Ovary (tissue), 9 donors: Measurements from ENCODE around the gene HNRNPAB. TPM values are rescaled to one million over a fixed set of nuclear protein-coding genes. Genes with fewer than 3 reads are reported as not detected.

Experiments used
- DNase-seq, 5 donors: peaks; one replicate each; pipeline ENCODE4 v3.0.0-alpha.2; 2019 to 2020
- H3K27ac ChIP-seq, 2 donors: fragments of 200-600 bp; one replicate each; pipeline versions ENCODE4 v1.5.1 to v1.8.0; 2019 to 2022
- H3K27me3 ChIP-seq: fragments of 200-600 bp; one replicate; pipeline ENCODE4 v1.8.0; 2022
- H3K36me3 ChIP-seq: fragments of 200-600 bp; sonication (generic); one replicate; pipeline ENCODE4 v1.5.1; 2019
- H3K4me1 ChIP-seq: one replicate; pipeline ENCODE4 v1.8.1; 2013; ENCODE audit warnings: mild to moderate bottlenecking, moderate library complexity; ENCODE audit not compliant: insufficient read depth
- H3K4me3 ChIP-seq: fragments of 200-600 bp; sonication (generic); one replicate; pipeline ENCODE4 v1.5.1; 2017
- H3K9me3 ChIP-seq, 2 donors: fragments of 200-600 bp in 1 of 2; sonication (generic) in 1 of 2; one replicate each; pipeline versions ENCODE4 v1.5.1 to v1.8.1; 2013 to 2019; ENCODE audit warnings: mild to moderate bottlenecking in 1 of 2, moderate library complexity in 1 of 2
- EP300 ChIP-seq: sonication (generic); formaldehyde crosslinking; IDR thresholded peaks from one replicate; pipeline ENCODE4 v1.6.1; 2017; ENCODE audit warnings: antibody characterized with exemption
- POLR2A ChIP-seq: fragments of 450-650 bp; IDR thresholded peaks from one replicate; pipeline ENCODE4 v1.6.1; 2017; ENCODE audit warnings: antibody characterized with exemption, mild to moderate bottlenecking, moderate library complexity
- WGBS, 3 donors: extraction: QIAGEN DNeasy Blood & Tissue Kit in 1 of 3; methylation state at CpG; one replicate each; pipeline versions ENCODE4 v1.1.5 to v1.1.7; 2013 to 2017; 5-methylcytosine and 5-hydroxymethylcytosine counted together
- intact Hi-C, 4 donors: fragments of 100-400 bp; cut with DNase I; formaldehyde crosslinking; loops; one replicate each; pipeline versions ENCODE4 v1.11.0 to v1.15.1; 2022 to 2023
- polyA plus RNA-seq, 2 donors: library from polyadenylated mRNA; stranded (reverse); fragments of 200-250 nt in 1 of 2; fragments of 350-450 nt in 1 of 2; fragmentation: Illumina TruSeq in 1 of 2; extraction: RNeasy Lipid Tissue Mini Kit (QIAGEN cat#74804) in 1 of 2; gene quantifications; one replicate each; pipeline ENCODE4 v1.2.3, GENCODE V29; 2013 to 2014
- total RNA-seq, 7 donors: library from RNA; depleted of rRNA in 2 of 7; stranded (reverse); fragments of >200 nt in 2 of 7; fragmentation: NEBNext Ultra II Directional in 3 of 7; extraction: Animal tissue kit (Norgen Biotek cat#: 25700) in 3 of 7; gene quantifications; one replicate each; pipeline versions ENCODE4 v1.1.0 to v1.2.4, GENCODE V29; 2016 to 2023
- TF ChIP-seq, protein P1 (sequence below), 3 donors: fragments of 450-650 bp in 2 of 3; fragments of 200-600 bp in 1 of 3; IDR thresholded peaks; one replicate each; pipeline versions ENCODE4 v1.5.1 to v1.8.0; 2016 to 2022; ENCODE audit warnings: antibody characterized with exemption in 3 of 3, mild to moderate bottlenecking in 1 of 3
- donor health status: DM: no; HTN: no; CAD: no; lungs with moderate emphysema.
- donor health status: DM: no; HTN: no; CAD: no.
- donor health status: Bipolar disorder and iron deficiency.
- donor health status: DM: yes; HTN: yes; CAD: no.
- donor health status: DM: no; HTN: no; CAD: no.
- donor health status: DM: yes; HTN: yes; CAD: no.

HNRNPAB gene
- total and polyA plus RNA-seq, 9 donors, result 42.0 to 132 (median 102) TPM

- no peak overlapping the region for H3K27ac ChIP-seq
- H3K27me3 ChIP-seq, result no peaks in the 10 kb centered on the region
- no peak overlapping the region for H3K4me3 ChIP-seq
- TF ChIP-seq, protein P1, sequence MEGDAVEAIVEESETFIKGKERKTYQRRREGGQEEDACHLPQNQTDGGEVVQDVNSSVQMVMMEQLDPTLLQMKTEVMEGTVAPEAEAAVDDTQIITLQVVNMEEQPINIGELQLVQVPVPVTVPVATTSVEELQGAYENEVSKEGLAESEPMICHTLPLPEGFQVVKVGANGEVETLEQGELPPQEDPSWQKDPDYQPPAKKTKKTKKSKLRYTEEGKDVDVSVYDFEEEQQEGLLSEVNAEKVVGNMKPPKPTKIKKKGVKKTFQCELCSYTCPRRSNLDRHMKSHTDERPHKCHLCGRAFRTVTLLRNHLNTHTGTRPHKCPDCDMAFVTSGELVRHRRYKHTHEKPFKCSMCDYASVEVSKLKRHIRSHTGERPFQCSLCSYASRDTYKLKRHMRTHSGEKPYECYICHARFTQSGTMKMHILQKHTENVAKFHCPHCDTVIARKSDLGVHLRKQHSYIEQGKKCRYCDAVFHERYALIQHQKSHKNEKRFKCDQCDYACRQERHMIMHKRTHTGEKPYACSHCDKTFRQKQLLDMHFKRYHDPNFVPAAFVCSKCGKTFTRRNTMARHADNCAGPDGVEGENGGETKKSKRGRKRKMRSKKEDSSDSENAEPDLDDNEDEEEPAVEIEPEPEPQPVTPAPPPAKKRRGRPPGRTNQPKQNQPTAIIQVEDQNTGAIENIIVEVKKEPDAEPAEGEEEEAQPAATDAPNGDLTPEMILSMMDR (IDR thresholded peaks at IDR 0.05), result no peak
- no peak for TF ChIP-seq POLR2A
- TF ChIP-seq EP300, result no peak
- DNase-seq, result no peak
- H3K36me3 ChIP-seq, result no peaks in the 10 kb centered on the region
- no peaks in the 10 kb centered on the region for H3K9me3 ChIP-seq
- 87 to 89% (median 88%) methylated on average over 19 of the region's 19 CpGs for WGBS, 3 donors
- H3K4me1 ChIP-seq, result no peaks in the 10 kb centered on the region
- intact Hi-C loops, result no loop called here
These were observed 36.0 kb downstream of the HNRNPAB start for GRCh38 chr5:178240341-178240741.

DNA sequence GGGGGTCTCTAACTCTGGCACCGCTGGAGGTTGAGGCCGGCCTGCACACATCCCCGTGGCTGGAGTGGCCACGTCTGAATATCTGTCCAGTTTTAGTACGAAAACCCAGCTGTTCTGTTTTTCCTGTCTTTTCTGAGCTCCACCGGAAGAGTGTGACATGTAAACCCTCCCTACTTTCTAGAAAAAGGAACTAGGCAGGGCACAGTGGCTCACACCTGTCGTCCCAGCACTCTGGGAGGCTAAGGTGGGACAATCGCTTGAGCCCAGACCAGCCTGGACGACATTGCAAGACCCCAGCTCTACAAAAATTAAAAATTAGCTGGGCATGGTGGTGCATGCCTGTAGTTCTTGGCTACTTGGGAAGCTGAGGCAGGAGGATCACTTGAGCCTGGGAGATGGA is 36.4 kb downstream of the HNRNPAB start:
- H3K36me3 ChIP-seq, result no peaks in the 10 kb centered on the region
- no peak for DNase-seq
- H3K9me3 ChIP-seq, result no peaks in the 10 kb centered on the region
- H3K4me1 ChIP-seq, result no peaks in the 10 kb centered on the region
- no peak overlapping the region for H3K4me3 ChIP-seq
- intact Hi-C loops, result no loop called here
- no peak overlapping the region for H3K27ac ChIP-seq
- WGBS, 3 donors, result 78 to 83% (median 81%) methylated on average over 9 of the region's 9 CpGs
- H3K27me3 ChIP-seq, result no peaks in the 10 kb centered on the region
- TF ChIP-seq POLR2A (no peak), EP300 (no peak)
- TF ChIP-seq, protein P1 (IDR thresholded peaks at IDR 0.05), result no peak

GRCh38 chr5:178241231-178241663 is 36.9 kb downstream of the HNRNPAB start:
- DNase-seq, result no peak
- Histone ChIP-seq H3K4me1 (no peaks in the 10 kb centered on the region), H3K4me3 (no peak overlapping the region), H3K27ac (no peak overlapping the region), H3K27me3 (no peaks in the 10 kb centered on the region), H3K9me3 (no peaks in the 10 kb centered on the region), H3K36me3 (no peaks in the 10 kb centered on the region)
- TF ChIP-seq, protein P1 (IDR thresholded peaks at IDR 0.05), result no peak
- TF ChIP-seq EP300, result no peak
- TF ChIP-seq POLR2A, result no peak
- intact Hi-C loops, result no loop called here
- 61 to 68% (median 62%) methylated on average over 8 of the region's 8 CpGs for WGBS, 3 donors

DNA sequence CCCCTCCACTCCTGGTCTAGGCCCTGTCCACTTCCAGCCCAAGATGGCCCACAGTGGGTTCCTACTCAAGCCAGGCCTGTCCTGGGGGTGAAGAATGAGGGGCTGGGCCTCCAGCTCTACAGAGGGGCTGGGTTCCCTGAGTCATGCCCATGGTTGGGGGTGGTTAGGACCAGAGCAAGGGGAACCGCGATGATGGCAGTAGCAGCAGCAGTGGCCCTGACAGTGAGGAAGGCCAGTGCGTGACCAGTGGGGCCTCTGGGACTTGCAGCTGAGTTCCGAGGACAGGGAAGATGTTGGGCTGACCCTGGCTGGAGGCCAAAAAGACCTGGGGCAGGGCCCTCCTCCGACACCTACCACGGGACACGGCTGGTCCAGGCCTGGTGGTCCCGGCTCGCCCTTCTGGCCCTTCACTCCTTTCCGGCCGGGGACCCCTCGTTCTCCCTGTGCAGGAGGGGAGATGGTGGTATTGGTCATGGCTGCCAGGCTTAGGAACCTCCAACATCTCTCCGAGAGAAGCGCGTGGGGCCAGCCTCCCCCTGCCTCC is 37.4 kb downstream of the HNRNPAB start:
- Histone ChIP-seq H3K27me3 (no peaks in the 10 kb centered on the region), H3K4me1 (no peaks in the 10 kb centered on the region), H3K36me3 (no peaks in the 10 kb centered on the region), H3K27ac (no peak overlapping the region), H3K4me3 (no peak overlapping the region), H3K9me3 (no peaks in the 10 kb centered on the region)
- intact Hi-C loops, result no loop called here
- TF ChIP-seq, protein P1 (IDR thresholded peaks at IDR 0.05), result no peak
- TF ChIP-seq POLR2A, result no peak
- no peak for TF ChIP-seq EP300
- WGBS, 3 donors, result 74 to 84% (median 75%) methylated on average over 14 to 15 of the region's 15 CpGs
- no peak for DNase-seq
